Measurements from ENCODE around the gene NEK3. TPM values are rescaled to one million over a fixed set of nuclear protein-coding genes. Genes with fewer than 3 reads are reported as not detected.
"Not testable (repeated sequence)": the region's sequence is repeated elsewhere in the genome, so short reads cannot be mapped to it uniquely, and the experiment has no call there.

The NEK3 gene, protein sequence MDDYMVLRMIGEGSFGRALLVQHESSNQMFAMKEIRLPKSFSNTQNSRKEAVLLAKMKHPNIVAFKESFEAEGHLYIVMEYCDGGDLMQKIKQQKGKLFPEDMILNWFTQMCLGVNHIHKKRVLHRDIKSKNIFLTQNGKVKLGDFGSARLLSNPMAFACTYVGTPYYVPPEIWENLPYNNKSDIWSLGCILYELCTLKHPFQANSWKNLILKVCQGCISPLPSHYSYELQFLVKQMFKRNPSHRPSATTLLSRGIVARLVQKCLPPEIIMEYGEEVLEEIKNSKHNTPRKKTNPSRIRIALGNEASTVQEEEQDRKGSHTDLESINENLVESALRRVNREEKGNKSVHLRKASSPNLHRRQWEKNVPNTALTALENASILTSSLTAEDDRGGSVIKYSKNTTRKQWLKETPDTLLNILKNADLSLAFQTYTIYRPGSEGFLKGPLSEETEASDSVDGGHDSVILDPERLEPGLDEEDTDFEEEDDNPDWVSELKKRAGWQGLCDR
- 3.8 TPM for total RNA-seq

DNA sequence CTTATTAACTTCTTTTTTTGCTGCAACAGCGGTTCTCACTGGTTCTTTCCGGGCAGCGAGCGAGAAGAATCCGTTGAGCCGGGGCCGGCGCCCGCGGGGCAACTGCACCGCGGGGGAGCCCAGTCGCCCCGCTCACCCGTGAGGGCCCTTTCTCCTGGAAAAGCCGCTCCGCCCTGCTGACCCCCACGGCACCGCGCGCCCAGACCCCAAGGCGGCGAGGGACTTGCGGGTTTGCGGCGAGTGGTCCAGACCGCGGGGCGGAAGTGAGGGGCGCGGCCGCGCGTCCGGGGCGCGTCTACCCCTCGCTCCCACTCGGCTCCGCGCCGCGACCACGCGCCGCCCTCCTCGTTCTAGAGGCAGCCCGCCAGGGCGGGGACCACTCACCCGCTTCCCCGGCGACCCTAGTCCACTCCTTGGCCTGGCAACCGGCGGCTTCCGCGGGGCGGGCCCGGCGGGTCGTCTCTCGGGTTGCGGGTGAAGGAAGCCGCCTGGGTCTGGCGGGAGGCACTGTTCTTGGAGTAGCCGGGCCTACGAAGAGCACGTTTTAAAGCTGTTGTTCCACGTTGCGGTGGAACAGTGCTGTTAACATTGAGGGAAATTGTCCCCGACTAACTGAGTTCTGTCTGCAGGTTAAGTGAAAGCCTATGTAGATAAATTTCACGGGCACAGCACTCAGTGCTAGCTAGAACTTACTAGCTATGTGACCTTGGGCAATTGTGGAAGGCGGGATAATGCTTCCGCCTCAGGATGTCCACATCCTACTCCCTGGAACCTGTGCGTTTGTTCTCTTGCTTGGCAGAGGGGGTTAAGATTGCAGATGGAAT is at the start of gene NEK3:
TSS of gene NEK3 (minus strand) at position 439 of the 824 bp plus-strand sequence. CDS start 3,406 bp downstream, outside the sequence.
- DNase-seq (ENCODE audit: low spot score) (peak; percentile 67), ATAC-seq (peak; percentile 93)

DNA sequence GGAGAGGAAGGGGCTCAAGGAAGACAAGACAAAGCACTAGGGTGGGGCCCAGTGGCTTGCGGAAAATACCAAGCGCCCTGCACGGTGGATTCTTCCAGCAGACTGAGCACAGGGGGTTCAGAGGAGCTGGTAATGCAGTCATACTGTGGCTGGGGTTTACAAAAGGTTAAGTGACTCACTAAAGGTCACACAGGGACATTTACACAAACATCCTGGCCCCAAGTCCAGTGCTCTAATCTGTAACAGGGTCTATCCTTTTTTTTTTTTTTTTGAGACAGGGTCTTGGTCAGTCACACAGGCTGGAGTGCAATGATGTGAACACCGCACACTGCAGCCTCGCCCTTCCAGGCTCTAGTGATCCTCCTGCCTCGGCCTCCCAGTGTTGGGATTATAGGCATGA is 49.0 kb upstream of the NEK3 start:
- not testable (repeated sequence) for DNase-seq (ENCODE audit: low spot score); ATAC-seq

DNA sequence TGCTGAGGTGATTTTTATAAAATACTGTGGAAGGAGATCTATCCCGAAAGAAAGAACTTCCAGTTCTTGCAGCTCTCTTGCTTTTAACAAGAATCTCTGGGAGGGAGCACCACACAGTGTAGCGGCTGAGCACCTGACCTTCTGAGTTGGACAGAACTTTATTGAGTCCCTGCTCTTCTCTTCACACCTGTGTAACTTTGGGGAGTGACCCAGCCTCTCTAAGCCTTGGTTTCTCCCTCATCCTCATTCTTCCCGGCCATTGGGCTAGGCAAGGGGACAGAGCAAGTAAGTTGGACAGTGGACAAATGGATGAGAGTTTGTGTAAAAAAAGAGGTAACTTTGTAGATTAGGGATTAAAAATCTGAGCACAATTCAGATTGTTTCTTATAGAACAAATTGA is 48.5 kb upstream of the NEK3 start:
- DNase-seq (ENCODE audit: low spot score); ATAC-seq: not testable (repeated sequence)

DNA sequence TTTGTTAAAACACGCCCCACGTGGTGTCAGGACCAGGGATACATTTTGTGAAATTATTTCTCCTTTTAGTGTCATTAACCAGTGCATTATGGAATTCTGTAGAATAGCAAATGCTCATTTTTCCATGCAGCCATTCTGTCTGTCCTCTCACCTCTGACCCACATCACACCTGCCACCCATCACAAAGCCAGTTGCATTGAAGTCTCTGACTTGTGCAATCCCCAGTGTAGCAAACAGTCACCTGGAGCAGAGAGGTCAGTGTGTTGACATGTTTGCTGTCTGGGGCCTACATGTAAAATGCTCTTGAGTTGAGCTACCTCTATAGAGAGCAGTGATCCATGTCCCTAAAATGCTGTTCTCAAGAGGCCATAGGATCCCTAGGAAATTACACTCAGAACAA is 47.9 kb upstream of the NEK3 start:
- ATAC-seq, result peak; percentile 91
- not testable (repeated sequence) for DNase-seq (ENCODE audit: low spot score)

DNA sequence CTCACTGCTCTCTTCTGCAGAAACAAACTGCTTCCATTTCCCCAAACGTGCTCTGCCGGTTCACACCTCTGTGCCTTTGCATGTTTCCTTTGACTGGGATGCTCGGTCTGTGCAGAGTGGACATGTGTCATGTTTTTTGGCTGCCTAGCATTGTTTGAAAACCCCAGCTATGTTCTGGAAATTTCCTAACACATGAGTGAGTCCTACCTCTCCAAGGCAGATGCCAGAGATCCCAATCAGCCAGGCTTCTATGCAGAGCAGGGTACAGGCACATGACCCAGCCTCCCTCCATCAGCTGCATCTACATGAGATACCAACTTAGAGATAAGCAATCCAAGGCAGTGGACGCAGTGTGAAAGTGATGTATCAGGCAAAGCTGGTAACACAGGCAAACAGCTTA is 45.1 kb upstream of the NEK3 start:
- DNase-seq (ENCODE audit: low spot score); ATAC-seq: not testable (repeated sequence)

DNA sequence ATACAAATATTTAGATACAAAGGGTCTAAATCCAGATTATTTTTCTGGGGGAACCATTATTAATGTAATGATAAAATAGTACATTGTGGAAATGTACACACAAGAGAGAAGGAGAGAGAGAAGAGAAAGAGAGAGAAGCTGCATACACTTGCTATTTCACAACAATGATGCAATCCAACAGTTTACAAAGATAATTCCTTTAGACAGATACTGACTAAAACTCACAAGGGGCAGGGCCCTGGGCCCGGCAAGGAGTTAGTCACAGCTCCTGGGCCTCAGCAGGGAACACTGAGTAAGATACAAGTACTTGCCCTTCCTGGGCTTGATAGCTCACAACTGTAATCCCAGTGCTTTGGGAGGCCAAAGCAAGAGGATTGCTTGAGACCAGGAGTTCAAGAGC is 44.5 kb upstream of the NEK3 start:
- not testable (repeated sequence) for ATAC-seq; DNase-seq (ENCODE audit: low spot score)

DNA sequence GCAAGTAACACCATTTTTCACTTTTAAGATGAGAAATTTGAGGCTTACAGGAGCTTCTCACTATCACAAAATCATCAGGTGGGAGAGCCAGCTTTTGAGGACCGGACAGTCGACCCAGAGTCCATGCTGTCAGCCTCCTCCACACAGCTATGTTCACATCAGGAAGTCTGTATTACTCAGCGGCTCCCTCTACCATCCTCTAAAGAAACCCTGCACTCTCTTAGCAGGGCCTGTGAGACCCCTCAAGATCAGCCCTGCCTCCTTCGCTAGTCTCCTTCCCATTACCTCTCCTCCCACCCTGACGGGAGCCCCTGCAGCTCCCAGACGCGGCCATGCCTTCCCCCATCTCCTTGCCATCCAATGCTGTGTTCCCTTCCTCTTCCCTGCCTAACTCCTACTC is 43.1 kb upstream of the NEK3 start:
- ATAC-seq; DNase-seq (ENCODE audit: low spot score): not testable (repeated sequence)

DNA sequence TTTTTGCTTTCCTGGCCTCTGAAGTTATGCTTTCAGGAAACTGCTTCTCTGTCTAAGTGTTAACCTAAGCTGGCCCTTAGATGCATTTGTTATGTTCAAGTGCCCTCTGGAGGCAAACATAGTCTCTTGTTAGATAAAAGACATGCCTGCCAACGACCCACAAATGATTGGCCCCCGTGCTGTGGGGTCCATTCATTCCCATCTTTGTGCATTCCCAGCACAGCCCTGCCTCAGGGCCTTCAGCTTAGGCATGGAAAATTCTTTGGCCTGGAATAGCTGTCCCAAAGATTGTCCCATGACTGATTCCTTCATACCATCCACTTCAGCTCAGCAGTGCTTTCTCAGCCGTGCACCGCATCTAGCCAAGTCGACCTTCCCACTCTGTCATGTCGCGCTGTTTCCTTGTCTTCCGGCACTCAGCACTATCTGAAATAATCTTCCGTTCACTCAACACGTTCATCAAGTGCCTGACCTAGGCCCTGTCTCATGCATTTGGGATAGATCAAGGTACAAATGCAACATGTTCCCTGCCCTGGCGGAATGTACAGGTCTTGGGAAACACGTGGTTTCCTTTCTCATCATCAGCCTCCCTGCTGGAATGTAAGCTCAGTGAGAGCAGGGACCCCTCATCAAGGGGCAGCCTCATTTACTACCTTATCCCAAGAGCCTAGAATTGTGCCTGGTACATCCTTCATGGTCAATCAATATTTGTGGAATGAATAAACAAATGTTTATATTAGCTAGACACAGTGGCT is 42.2 kb upstream of the NEK3 start:
- peak; percentile 84 for ATAC-seq
- not testable (repeated sequence) for DNase-seq (ENCODE audit: low spot score)

DNA sequence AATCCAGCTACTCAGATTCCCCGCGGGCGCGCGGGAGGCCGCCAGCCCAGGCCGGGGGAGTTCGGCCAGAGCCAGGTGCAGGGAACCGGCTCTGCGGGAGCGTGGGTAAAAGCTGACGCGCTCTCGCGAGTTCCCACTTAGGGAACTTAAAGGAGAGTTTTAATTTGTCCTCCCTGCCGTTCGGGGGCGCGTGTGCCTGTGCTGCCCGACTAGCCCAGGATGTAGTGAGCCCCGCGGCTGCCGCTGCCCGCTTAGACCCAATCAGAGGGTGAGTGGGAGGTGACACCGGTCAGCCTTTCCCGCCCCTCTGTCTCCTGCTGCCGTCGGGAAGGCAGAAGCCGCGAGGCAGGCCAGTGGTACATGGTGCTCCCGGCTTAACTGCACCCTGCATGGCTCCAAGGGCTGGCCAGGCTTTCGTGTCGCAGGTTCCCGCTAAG is 36.0 kb upstream of the NEK3 start:
- peak; percentile 70 for DNase-seq (ENCODE audit: low spot score)
- peak; percentile 74 for ATAC-seq

DNA sequence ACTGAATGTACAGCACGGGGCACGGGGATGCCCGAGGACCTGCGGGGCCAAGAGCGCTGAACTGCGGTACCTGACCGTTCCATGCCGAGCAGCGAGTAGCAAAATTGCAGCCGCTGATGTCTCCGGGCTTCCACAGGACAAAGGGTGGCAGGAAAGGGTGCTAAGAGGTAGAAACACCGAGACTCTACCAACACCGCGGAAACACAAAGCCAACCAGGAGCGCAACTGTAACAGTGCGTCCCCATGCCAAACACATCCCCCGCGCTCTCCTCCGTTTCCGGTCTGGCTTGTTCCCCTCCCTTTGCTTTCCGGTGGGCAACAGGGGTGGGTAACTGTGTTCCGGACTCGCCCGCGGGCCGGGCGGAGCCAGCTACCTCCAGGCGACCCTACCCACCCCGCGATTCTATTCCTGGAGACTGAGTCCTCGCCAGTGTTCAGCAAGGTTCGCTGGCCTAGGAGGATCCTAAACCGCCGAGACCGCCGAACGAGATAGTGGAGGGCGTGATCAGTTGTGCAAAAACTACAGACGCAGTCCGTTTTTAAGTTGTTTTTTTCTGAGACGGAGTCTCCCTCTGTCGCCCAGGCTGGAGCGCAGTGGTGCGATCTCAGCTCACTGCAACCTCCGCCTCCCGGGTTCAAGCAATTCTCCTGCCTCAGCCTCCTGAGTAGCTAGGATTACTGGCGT is 34.9 kb upstream of the NEK3 start:
- peak; percentile 86 for DNase-seq (ENCODE audit: low spot score)
- ATAC-seq, result peak; percentile 93

DNA sequence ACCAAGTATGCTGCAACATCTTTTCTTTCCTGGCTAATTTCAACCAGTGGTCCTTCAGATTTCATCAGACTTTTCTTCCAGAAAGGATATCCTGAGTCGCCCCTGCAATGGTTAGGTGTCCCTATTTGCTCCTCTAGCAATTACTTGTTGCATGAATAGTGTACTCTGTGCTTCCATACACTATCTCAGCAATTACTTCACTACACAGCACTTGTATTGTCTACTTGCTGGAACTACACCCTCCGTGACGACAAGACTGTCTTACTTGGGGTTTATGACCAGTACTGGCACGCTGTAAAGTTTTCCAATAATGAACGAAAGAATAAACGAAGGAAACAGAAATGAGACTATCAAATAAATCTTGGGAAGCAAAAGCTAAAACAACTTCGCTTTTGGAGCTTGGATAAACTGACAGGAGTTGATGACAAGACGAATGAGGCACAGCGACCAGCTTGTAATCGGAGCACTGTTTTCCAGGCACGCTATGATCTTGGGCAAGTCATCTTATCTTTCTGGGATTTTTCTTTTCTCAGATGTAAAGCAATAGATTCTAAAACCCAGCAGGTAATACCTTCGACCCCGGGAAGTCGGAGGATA is 34.3 kb upstream of the NEK3 start:
- not testable (repeated sequence) for DNase-seq (ENCODE audit: low spot score); ATAC-seq

DNA sequence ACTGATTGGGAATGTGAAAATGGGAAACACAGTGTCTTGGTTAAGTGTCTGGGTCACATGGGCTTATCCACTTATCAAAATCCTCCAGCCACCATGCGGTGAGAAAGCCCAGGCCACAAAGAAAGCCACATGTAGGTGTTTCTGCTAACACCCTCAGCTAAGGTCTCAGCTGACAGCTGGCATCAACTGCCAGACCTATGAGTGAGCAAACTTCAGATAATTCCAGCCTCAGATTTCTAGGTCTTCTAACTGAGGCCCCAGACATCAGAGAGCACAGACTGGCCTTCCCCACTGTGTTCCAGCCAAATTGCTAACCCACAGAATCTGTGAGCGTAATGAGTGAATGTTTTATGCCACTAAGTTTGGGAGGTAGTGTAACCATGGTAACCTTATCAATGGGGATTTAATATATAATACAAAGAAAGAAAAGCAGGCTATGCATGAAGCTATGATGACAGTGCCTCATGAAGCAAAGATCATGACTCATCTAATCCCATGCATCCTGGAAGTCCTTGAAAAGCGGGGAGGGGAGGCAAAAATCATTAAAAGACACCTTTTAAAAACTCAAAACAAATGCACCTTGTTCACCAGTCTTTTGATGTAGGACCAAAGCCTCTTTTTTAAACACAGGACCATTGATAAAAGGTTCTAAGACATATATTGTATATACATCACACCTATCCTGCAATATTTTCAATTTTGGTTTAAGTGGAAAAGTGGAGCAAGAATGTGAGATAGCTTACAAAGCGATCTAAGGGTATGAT is 28.2 kb upstream of the NEK3 start:
- ATAC-seq; DNase-seq (ENCODE audit: low spot score): not testable (repeated sequence)

DNA sequence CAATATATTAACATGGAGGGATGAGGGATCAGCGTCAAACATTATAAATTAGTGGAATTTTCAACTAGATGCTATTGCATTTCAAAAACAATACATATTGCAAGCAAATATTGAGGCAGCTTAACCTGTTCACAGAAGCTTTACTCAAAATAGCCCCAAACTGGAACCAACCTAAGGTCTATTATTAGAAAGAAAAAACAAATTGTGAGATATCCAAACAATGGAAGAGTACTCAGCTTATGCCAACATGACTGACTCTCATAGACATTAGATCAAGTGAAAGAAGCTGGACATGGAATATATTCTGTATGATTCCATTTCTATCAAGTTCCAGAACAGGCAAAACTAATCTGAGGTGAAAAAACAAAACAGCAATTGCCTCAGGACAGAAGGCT is 27.6 kb upstream of the NEK3 start:
- ATAC-seq (no peak), DNase-seq (ENCODE audit: low spot score) (no peak)

DNA sequence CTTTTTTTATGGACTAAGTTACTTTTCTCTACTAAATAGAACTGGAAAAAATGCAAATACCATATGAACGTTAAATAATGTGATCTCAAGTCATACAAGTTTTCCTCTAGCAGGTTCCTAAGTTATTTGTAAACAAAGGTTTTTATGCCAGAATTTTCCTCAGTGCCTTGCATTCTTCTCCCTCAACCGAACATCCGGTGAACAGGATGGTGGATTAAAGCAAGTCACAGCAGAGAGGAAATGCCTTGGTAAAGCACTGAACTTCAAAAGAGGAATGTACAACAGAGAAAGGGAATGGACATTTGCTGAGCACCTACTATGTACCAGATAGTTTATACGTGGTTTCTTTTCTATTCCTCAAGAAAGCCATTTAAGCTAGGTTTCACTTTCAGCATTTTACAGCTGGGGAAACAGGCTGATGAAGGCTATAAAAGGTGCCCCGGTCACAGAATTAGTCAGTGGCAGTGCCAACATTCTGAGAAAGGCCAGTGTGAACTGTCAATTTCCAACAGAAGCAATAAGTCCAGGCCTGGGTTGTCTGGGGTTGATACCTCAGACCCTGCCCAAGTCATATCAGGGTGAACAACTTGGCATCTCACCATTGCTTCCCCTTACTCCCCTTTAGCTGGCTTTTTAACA is 22.0 kb upstream of the NEK3 start:
- not testable (repeated sequence) for ATAC-seq; DNase-seq (ENCODE audit: low spot score)

DNA sequence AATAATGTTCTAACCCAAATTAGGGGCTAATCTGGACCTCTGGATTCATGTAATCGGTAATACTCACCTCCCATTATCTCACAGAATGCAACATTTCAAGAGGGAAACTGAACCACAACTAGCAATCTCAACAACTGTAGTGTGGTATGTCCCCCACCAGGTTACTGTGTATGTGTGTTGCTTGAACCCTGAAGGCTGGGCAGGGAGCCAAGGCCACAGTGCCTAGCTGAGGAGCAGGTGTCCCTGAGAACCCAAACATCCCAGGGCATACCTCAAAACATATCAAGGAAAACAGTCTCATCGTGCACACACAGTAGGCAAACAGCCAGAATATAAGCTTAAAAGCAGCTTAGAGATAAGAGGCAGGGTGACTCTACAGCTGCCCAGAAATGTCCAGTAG is 20.5 kb upstream of the NEK3 start:
- DNase-seq (ENCODE audit: low spot score) (no peak), ATAC-seq (no peak)

DNA sequence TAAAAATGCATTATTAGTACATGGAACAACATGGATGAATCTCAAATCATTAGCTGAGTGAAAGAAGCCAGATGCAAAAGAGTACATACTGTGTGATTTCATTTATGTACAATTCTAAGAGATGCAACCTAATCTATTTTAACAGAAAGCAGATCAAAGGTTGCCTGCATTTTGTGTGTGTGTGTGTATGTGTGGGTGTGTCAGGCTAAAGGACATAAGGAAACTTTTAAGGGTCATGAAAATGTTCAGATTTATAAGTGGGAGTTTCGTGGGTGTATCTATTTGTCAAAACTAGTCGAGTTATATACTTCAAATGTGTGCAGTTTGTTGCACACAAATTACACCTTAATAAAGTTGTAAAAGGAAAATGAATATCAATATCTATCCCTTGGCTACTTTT is 17.9 kb upstream of the NEK3 start:
- DNase-seq (ENCODE audit: low spot score) (no peak), ATAC-seq (no peak)

DNA sequence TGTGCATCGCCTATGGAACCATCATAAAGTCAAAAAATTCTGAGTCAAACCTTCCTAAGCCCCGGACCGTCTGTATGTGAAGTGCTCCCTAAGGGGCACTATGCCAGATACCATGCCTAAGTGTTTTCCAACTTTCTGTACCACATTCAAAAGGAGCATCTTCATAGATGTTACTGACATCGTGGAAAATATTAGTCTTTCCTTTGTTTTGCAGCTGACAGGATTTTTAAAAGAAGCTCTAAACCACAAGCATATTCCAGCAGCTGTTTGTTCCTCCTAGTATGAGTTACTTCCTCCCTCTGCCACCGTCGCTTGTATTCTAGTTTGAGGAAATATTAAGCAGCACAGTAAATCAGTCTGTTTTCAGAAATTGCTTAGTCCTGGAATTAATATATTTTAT is 14.6 kb upstream of the NEK3 start:
- not testable (repeated sequence) for DNase-seq (ENCODE audit: low spot score); ATAC-seq

DNA sequence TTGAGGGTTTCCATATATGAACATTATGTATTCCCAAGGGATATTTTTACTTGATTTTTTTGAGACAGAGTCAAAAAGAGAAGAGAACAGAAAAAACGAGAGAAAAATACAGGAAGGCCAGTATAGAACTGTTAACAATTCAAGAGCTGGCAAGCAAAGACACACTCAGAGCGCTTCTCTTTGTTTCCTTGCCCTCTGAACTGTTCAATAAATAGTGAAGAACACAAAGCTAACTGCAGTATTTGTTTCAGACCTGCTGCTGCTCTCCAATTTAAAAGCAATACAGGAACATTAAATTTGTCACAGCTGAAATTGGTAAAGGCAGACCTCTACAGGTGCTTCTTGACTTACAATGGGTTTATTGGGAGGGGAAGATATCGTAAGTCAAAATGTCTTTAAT is 14.0 kb upstream of the NEK3 start:
- DNase-seq (ENCODE audit: low spot score) (no peak), ATAC-seq (peak; percentile 92)
